IPS-NIHi11 (cell line): Measurements from ENCODE around the gene RTEL1.

Experiments used
- DNase-seq: peaks from one replicate; pipeline ENCODE4 v3.0.0; 2012; ENCODE audit warnings: mixed read lengths, low spot score

The RTEL1 gene

DNA sequence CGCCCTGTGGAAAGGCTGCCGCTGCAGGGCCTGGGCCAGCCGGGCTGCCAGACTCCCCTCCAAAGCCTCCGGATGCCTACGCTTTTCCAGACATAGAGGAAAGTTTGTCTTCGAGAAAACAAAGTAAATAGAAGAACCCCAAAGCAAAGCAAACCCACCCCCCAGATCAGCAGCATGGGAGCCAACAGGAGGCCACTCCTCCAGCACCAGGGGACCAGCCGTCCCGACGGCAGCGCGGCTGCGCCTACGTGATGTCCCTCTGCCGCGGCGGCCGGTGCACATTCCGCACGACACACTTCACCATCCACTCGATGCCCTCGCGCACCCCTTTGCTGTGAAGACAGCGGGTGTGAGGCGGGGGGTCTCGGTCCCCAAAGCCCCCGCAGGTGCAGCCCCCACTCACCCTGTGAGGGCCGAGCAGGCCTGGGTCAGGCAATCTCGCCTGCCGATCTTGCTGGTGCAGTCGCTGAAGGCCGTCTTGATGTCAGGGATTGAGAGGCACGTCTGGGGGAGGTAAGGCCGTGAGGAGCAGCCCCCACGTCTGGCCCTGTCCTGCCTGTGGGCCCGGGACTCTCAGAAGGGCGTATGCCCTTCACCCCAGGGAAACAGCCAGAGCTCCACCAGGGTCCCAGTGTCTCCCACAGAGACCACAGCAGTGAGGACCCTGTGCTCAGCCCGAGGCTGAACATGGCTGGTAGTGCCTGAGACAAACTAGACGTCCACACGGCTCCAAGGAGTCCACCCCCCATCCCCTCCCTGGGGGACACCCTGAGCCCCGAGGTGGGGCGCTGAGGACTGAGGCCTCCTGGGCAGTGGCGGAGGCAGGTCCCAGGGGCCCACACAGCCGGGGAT is 42.3 kb downstream of the RTEL1 start:
- no peak for DNase-seq

DNA sequence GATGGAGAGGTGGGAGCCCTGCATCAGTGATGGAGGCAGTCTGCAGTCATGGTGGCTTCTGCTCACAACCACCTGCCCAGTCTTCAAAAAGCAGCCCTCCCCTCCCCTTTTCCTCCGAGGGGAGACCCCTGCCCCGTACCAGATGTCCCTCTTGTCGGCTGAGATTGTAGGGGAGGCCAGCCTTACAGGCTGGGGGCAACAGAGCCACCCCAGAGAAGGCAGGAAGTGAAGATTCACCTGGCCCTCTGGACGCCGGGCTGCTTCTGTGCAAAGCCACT is 42.9 kb downstream of the RTEL1 start:
- DNase-seq, result no peak

DNA sequence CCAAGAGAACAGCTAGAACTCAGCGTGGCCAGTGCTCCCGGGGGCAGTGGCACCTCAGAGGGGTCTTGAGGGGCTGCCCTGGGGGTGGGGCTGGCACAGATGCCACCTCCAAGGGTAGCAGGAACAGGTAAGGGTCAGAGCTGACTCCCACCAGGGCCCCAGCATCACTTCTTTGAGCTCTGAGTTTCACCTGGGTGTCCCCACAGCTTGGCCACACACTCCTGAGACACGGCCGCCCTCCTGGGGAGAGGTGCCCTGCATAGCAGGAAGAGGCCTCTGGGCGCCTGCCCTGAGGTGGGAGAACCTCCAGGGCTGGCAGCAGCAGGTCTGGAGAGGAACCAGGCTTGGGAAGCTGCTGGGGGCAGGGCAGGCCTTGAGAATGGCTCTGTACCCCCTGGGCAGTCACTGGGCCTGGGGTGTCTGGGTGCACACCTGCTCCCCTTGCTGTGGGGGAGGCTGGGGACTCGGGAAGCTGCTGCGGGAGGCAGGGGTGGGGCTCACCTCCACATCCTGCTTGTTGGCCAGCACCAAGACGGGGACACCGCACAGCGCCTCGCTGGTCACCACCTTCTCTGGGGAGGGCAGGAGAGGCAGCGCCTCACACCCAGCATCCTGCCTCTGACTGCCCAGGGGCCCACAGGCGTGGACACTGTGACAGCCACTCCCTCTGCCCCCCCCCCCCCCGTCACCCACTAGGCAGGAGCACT is 43.4 kb downstream of the RTEL1 start:
- peak; percentile 2 for DNase-seq

DNA sequence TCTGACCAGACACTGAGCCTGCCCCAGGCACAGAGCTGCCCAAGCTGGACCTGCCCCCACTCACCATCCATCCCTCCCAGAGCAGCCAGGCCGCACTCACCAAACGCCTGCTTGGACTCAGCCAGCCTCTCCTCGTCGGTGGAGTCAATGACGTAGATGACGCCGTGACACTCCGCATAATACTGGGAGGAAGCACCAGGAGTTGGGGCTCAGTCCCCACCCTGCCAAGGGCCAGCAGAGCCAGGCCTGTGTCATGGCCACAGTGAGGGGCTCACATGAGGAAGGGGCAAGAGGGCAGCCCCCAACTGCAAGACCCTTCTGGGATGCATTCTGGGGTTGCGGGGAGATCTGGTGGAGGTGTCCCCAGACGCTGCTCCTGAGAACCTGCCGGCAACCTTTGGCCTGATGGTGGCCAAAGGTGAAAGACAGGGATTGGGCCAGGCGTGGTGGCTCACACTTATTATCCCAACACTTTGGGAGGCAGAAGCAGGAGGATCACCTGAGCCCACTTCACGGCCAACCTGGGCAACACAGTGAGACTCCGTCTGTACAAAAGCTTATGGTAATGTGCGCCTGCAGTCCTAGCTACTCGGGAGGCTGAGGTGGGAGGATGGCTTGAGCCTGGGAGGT is 44.0 kb downstream of the RTEL1 start:
- peak; percentile 2 for DNase-seq

DNA sequence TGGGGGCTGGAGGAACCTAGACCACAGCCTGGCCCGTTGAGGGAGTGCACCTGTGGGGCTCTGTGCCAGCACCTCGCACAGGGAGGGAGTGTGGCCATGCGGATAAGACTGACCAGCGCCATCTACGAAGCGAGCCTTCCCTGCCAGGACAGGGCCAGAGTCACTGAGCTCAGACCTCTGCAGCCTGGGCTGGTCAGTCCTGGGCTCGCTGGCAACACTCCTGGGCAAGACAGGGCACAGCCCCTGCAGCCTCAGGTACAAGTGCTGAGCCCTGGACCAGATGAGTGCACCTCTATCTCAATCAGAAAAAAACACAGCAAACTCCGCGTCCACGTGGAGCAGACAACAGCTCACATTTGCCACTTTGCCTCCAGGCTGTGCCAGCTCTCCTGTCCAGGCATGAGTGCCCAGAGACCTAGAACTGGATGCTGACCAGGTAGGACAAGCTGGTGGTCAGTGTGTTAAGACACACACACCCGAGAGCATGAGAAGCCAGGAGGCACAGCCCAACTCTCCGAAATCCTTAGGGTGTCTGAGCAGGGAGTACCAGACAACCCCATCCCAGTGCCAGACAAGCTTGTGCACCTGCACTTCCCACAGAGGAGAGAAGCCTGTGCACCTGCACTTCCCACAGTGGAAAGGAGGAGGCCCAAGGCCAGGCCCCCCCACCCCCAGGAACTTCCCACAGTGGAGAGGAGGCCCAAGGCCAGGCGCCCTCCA is 44.8 kb downstream of the RTEL1 start:
- peak; percentile 3 for DNase-seq

DNA sequence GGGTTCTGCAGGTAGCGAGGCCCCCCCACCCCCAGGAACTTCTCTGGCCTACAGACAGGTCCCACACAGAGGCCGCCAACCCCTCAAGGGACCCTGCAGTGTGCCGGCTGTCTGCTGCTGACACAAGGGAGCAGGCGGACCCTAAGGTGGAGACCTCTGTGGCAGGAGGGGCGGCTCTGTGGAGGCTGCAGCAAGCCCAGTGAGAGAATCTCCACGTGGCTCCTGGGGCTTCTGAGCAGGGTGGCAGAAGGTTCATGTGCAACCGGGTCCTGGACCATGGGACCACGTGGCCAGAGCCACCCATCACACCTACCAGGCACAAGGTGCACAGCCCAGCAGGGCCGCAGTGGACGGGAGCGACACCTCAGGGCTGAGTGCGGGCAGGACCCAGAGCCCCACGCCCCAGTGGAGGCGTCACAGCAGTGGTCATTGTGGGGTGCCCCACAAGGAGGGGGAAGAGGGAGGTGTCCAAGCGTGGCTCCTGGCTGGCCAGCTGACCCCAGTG is 45.4 kb downstream of the RTEL1 start:
- peak; percentile 2 for DNase-seq

DNA sequence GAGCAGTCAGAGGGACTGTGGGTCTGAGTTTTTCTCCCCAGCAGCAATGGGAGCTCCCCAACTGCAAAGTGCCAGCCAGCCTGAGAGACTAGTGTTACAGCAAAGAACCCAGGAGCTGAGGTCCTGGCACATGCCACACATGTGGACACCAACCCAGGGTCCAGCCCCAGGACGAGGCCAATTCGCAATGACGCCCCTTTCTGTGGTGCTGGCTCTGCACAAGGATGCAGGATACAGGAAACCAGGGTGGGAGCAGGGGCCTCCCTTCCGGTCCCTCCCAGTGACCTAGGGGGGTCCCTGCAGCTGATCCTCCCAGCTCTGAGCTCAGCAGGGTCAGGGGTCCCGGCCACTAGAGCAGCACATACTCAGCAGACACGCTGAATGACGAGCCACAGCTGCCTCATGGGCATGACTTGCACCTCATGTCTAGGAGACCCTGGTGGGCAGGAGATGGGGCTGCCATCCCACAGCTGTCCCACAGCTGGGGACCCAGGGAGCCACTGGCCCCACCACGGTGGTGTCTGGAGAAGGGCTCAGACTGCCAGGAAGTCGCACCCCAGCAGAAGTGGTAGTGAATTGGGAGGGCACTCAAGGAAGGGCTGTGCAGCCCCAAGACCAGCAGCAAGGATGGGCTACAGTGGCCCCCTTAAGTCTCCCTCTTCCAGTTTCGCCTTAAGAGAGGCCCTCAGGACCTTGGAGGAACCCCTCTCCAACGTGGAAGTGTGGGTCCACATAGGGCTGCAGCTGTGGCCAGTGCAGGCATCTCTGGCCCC is 46.0 kb downstream of the RTEL1 start:
- DNase-seq, result no peak

DNA sequence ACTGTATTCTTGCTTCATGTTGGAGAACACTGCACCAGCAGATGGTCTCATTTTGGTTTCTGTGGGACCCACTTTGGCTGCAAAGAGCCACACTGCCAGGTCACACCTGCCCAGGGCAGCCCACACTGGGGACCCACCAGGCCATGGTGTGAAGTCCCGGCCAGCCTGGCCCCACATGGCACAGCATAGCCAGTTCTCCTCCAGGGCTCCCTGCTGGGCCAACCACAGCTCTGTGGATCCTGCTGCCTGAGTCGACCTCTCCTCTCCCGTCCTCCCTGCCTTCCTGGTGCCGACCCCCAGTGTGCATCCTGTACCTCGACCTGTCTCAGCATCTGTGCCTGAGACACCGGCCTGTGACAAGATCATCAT is 46.6 kb downstream of the RTEL1 start:
- no peak for DNase-seq

DNA sequence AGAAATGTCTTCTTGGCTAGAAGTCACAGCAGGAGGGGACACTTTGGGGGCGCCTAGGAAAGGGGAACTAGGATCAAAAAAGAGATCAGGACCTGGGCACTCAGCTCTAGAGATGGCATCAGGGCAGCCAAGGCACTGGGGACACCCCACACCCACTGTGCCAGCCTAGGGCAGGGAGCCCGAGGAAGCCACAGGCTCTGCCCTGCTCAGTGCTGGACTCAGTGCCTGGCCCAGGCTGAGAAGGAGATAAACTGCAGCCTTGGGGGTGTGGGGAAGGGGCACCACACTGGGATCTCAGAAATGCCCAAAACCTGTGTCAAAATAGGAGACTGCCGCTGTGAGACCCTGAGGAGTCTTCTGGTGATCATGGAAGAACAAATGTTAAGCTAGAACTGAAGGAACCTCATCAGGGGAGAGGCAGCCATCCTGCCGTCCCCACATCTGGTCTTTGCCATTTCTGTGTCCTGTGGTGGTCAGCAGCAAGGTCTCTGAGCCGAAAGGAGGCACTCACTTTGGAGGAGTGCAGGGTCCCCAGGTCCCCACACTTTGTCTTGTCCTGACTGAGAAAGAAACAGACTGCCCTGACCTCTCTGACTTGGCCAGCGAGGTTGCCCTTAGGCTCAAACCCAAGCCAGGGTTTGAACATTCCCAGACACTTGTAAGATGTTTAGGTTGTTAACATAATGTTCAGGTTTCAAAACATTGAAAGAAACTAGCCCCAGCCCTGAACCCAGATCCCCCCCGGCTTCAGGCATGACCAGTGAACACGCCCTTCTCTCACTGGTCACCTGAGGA is 47.3 kb downstream of the RTEL1 start:
- no peak for DNase-seq

DNA sequence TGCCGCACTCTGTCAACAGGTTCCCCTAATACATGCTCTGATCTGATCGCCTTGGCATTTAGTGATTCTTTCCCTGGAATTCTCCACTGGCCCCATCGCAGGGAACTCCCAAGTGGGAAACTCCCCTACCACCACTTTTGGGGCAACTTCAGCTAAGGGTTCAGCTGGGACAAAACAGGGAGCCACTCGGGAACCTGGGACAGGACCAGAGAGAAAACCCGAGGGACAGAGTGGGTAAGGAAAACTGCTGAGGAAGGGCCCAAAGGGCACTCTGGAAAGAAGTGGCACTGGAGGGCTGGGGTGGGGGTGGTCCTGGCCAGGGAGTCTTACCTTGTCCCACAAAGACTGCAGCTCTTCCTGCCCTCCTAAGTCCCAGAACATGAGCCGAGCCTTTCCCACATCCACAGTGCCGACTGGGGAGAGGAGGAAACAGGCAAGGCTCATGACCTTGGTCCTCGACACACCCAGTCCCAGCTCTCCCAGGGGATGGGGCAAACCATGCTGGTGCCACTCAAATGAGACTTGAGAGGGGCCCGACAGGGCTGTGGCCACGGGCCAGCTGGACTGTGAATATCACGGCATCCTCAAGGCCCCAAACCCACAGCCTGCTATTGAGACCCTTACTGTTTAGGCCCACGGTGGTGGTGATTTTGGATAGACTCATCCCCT is 48.0 kb downstream of the RTEL1 start:
- no peak for DNase-seq

DNA sequence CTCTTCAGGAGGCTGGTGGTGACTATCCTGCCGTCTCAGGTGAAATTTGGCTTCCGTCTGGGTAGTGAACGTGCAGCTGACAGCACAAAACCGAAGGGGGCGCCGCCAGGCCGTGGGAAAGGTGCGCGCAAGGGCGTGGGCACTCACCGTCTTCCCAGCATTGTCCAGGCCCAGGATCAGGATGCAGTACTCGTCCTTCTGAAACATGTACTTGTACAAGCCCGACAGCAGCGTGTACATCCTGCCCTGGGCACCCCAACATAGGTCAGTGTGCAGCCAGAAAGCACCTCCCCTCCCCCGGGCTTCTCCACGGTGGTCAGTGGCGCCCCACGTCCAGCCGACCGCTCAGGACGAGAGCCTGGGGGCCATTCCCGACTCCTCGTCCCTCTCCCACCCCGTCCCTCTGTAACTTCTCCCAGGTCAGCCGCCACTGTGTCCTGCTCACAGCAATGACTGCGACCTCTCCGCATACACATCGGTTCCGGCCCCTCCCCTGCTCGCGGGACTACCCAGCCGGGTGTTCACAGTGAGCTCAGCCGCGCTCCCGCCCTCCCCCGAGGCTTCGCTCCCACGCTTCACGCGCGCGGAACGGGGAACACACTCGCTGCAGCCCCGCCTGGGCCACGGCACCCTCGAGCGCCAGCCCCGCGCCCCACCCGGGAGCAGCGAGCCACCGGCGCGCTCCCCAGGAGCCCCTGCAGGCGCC is 48.9 kb downstream of the RTEL1 start:
- DNase-seq, result peak; percentile 49

DNA sequence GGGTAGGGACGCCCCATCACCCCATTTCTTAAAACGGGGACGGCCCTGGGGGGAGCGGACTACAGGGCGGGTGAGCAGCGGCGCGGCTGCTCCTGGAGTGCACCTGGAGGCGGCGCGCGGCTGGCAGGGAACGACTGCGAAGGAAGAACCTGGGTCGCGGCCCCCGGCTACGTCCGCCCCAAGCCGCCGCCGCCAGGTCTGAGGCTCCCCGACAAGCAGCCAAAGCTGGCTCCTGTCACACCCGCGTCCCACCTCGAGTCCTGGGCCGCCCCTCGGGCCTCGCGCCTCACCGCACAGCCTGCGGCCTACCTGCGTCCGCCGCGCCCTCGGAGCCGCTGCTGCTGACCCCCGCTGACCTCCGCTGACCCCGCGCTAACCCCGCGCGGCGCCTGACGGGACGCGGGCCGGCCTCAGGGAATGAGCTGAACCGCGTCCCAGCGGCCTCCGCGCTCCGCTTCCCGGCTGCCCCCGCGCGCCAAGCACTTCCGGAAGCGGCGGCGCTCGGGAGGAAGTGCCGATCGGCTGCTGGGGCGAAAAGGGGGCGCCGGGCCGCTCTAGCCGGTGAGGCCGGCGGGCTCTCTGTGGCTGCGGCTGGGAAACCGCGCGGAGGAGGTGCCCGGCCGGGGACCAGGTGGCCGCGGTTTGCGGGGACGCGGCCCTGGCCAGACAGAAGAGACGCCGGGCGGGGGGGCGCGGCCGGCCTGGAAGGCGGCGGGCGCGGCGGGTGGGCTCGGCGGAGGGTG is 49.6 kb downstream of the RTEL1 start, which contains the start of the genes ARFRP1 and ZGPAT:
ARFRP1 (minus strand) TSS at position 419 of the 743 bp plus-strand sequence. CDS start 885 bp downstream, outside the sequence.
ZGPAT (plus strand) TSS at position 482 of the 743 bp plus-strand sequence. CDS start 542 bp downstream, outside the sequence.
- DNase-seq, result peak; percentile 98

DNA sequence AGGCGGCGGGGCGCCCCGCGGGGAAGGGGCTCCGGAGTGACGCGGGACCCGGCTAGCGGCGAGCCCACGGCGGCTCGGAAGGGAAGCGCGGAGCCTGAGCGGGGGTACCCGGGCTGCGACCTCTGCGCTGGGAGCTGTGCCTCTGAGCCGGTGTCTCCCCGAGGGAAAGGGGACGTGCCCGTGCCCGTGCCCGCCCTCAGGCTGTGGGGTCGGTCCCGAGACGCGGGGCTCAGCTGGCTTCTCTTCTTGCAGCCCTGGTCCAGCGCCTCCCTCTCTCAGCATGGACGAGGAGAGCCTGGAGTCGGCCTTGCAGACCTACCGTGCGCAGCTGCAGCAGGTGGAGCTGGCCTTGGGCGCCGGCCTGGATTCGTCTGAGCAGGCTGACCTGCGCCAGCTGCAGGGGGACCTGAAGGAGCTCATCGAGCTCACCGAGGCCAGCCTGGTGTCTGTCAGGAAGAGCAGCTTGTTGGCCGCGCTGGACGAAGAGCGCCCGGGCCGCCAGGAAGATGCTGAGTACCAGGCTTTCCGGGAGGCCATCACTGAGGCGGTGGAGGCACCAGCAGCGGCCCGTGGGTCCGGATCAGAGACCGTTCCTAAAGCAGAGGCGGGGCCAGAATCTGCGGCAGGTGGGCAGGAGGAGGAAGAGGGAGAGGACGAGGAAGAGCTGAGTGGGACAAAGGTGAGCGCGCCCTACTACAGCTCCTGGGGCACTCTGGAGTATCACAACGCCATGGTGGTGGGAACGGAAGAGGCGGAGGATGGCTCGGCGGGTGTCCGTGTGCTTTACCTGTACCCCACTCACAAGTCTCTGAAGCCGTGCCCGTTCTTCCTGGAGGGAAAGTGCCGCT is 50.4 kb downstream of the RTEL1 start:
- no peak for DNase-seq

DNA sequence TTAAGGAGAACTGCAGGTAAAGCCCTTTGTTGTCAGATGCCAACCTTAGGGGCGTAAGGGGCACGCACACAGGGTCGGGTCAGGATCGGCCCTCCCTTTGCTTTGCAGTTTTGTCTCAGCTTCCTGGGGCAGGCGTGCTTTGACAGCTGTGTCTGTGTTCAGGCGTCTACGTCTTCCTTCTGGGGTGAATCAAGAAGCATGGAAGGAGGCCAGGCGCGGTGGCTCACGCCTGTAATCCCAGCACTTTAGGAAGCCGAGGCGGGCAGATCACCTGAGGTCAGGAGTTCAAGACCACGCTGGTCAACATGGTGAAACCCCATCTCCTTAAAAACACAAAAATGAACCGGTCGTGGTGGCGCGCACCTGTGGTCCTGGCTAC is 51.0 kb downstream of the RTEL1 start:
- DNase-seq, result no peak

DNA sequence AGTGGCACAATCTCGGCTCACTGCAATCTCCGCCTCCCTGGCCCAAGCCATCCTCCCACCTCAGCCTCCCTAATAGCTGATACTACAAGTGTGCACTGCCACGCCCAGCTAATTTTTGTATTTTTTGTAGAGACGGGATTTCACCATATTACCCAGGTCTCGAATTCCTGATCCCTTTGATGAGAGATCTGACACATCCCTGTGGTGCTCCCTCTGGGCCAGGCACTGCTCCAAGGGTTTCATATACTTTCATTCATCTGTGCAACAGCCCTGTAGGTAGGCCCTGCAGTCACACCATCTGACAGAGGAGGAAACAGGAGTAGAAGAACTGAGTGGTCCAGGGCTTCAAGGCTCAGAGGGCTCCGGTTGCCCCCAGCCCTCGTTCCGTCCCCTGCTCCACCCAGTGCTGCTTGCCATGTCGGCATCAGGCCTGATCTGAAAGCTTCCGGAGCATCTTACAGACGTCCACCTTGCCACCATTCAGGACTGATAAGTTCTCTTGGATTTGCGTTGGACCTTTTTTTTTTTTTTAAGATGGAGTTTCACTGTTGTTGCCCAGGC is 53.1 kb downstream of the RTEL1 start:
- DNase-seq, result no peak

DNA sequence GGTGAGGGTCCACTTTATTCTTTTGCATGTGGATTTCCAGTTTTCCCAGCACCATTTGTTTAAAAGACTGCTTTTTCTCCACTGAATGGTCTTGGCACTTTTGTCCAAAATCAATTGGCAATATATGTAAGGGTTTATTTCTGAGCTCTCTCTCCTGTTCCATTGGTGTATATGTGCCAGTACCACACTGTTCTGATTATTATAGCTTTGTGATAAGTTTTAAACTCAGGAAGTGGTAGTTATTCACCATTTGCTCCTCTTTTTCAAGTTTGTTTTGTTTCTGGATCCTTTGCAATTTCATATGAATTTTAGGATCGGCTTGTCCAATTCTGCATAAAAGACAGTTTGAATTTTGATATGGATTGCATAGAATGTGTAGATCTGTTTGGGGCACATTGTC is 54.1 kb downstream of the RTEL1 start:
- DNase-seq, result no peak

DNA sequence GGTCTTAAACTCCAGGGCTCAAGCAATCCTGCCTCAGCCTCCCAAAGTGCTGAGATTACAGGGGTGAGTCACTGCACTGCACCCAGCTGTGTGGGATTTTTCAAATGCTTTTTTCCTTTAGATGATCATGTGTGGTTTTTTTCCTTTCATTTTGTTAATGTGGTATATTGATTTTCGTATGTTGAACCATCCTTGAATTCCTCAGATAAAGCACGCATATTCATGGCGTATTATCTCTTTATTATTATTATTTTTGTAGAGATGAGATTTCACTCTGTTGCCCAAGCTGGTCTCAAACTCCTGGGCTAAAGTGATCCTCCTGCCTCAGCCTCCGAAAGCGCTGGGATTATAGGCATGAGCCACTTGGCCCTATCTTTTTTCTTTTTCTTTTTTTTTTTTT is 56.7 kb downstream of the RTEL1 start:
- DNase-seq, result no peak
